HG02884 (cell line): ENCODE data around the gene BMP8A.
"Not testable (repeated sequence)": the region's sequence is repeated elsewhere in the genome, so short reads cannot be mapped to it uniquely, and the experiment has no call there.

Experiments used
- ATAC-seq: cut with Tn5 transposase; IDR thresholded peaks from one replicate; pipeline ENCODE4 v1.9.1; 2021; ENCODE audit warnings: mild to moderate bottlenecking, moderate library complexity; ENCODE audit not compliant: unreplicated experiment

Gene BMP8A

DNA sequence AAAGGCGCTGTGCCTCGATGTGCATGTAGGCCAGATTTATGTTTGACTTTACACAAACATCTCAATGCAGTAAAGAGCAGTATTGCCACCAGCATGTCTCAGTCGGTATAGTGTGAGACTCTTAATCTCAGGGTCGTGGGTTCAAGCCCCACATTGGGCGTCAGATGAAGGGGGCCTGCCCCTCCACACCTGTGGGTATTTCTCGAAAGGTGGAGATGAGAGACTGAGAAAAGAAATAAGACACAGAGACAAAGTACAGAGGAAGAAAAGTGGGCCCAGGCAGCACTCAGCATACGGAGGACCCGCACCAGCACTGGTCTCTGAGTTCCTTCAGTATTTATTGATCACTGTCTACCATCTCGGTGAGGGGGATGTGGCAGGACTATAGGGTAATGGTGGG lies 13.0 kb downstream of the BMP8A start:
- ATAC-seq, result not testable (repeated sequence)

DNA sequence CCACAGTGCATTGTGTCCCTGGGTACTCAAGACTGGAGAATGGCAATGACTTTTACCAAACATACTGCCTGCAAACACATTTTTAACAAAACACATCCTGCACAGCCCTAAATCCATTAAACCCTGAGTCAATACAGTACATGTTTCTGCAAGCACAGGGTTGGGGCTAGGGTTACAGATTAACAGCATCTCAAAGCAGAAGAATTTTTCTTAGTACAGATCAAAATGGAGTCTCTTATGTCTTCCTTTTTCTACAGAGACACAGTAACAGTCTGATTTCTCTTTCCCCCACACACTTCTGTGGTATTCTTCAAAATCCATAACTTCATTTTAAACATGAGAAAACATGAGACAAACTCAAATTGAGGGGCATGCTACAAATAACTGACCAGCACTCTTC lies 13.9 kb downstream of the BMP8A start:
- ATAC-seq, result no peak

DNA sequence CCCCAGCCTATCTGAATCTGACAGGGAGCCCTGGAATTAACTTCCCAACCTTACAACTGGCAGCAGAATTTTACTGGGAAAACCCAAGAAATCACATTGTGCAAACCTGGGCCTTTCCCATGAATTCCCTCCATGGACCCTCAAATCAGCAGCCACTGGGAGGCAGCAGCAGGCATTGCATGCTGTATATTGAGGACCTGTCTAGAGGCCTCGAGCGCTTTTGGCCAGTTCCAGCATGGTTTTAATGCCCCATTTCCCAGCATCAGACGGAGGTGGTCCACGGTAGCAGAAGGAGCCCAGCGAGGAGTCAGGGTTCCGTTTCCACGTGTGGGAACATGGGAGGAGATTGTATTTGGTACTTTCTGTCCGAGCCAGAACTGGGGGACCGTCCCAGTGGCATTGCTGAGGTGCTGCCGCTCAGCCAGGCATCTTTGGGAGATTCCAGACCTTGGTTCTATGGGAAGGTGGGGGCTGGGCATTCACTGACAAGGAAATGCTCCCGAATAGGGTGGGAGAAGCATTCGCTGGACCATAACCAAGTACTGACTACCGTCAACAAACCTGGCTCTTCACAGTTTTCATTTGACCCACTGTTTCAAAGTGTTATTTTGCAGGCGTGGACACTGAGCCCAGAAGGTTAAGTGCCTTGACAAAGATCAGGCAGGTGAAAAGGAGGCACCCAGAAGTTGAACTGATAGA lies 15.9 kb downstream of the BMP8A start:
- ATAC-seq, result no peak

DNA sequence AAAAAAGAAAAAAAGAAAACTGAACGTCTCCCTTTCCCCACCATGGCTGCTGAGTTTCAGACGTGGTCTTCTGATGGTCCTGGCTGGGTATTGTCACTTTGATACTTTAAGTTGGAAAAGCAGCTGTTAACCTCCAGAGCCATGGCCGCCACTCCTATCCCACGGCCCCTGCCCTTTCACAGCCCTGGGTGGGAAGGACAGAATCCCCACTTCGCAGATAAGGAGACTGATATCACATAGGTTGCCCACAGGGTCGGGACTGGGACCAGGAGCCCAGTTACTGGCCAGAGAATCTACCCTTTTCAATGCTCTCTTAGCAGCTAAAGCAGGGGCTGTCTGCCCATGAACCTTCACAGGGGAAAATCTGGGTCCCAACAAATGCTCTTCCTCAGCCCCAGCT lies 16.8 kb downstream of the BMP8A start:
- no peak for ATAC-seq

DNA sequence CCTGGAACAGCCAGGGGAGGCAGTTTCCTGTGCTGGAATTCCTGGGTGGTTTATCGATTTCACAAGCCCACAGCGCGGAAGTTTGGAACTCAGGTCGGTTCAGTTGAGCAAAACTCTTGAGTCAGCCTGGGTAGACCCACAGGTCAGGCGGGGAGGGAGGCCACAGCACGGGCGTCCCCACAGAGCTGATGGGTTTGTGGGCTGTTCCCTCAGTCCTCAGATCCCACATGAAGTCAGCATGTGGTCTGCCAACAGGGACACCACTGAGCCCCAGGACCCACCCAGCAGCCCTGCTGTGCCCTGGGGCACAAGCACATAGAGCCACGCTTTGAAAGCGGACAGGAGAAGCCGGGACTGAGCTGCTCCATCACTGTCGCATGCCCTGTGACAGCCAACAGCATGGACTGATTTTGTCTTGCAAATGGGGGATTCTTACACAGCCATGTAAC lies 17.4 kb downstream of the BMP8A start:
- ATAC-seq, result no peak

DNA sequence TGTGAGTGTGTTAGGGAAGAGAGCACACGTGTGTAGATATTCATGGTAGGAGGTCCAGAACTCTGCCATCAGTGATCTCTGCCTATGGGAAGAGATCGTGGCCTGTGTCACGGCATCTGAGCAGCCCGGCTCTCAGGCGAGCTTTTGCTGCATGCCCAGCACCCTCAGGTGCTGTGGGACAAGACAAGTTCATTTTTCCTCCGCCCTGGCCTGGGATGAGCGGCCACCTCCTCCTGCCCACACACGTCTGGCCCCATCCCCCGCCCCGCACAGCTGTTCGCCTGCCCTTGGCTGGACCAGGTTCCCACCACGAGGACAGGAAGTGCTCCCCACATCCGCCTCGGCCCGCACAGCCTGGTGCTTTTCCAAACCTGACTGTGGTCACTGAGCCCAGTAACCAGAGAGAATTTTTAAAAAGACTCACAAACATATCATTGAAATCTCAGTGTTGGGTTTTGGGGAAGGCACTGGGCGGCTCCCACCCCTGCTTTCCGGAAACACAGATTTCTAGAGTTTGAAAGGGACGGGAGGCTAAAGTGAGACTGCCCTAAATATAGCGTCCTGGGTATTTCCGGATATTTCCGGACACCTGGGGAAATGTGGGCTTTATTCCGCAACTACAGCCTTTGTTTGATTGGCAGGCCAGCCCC lies 18.0 kb downstream of the BMP8A start:
- peak; percentile 55 for ATAC-seq

DNA sequence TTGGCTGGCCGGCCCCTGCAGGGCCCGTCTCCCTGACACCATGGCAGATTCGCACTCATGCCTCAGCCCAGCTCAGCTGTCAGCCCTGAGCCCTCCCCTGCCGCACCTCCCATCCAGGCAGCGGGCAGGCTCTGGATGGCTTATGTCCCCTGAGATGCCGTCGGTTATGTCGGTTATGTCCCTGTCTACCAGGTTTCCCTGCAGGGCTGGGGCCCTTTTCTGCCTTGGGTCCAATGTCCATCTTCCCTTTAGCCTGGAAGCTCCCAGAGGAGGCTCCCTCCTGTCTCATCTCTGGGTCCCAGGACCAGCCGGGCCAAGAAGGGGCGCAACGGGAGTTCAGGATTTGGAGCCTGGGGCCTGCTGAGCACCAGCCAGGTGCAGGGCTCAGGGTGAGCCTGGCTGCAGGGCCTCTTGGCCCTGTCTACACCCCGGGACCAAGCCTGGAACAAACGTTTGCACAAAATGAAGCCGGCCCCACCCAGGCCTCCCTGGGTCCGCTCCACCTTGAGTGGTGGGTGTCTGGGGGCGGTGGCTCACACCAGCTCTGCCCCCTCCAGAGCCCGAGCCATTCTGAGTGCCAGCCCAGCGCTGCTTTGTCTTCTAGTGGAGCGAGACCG lies 19.2 kb downstream of the BMP8A start:
- not testable (repeated sequence) for ATAC-seq

DNA sequence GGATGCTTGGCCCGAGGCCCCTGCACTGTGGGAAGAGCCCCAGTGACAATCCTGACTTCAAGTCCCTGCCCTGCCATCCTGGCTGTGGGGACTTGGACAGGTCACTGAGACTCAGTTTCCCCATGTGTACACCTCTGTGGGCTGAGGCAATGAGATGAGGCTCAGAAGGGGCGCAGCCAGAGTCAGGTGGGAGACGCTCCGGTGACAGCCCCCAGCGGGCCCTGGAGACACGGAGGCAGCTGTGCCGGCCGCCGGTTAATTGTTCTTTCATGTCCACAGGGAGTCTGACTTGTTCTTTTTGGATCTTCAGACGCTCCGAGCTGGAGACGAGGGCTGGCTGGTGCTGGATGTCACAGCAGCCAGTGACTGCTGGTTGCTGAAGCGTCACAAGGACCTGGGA lies 20.0 kb downstream of the BMP8A start:
- ATAC-seq, result not testable (repeated sequence)

DNA sequence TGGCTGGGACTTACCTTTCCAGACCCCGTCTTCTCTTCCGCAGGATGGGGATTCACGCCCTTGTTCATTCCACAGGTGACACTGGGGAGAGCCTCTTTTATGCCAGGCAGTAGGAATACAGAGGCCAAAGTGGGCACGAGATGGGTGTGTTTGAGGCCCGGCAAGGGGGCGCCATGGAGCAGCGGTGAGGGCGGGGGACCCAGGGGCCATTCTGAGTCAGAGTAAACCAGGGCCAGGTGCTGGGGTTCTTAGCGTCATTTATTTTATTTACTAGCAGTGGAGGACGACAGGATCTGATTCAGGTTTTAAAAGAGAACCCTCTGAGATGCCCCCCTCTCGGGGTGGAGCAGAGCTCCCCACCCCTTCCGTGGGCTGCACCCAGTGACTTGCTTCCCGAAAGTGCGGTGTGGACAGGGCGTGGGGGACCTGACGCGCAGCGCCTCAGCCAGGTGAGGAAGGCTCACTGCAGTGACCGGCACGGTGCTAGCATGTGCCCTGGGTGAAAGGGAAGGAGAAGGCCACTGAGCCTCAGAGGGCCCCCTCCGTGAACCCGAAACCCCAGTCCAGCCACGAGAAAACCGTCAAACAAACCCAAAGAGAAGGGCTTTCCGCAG lies 20.9 kb downstream of the BMP8A start:
- ATAC-seq, result not testable (repeated sequence)

DNA sequence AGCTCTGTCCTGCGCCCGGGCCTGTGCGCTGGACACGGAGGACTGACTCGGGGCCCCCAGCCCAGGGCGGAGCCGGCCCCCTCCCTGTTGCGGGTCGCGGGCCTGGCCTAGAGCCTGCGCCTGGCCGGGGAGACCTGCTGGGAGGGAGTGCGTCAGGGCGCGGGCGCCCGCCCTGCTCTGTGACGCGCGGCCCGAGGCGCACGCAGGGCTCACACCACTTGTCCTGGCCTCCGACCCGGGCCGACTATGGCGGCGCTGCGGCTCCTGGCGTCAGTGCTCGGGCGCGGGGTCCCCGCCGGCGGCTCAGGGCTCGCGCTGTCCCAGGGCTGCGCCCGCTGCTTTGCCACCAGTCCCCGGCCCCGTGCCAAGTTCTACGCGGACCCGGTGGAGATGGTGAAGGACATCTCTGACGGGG lies 23.3 kb downstream of the BMP8A start:
- ATAC-seq, result not testable (repeated sequence)

DNA sequence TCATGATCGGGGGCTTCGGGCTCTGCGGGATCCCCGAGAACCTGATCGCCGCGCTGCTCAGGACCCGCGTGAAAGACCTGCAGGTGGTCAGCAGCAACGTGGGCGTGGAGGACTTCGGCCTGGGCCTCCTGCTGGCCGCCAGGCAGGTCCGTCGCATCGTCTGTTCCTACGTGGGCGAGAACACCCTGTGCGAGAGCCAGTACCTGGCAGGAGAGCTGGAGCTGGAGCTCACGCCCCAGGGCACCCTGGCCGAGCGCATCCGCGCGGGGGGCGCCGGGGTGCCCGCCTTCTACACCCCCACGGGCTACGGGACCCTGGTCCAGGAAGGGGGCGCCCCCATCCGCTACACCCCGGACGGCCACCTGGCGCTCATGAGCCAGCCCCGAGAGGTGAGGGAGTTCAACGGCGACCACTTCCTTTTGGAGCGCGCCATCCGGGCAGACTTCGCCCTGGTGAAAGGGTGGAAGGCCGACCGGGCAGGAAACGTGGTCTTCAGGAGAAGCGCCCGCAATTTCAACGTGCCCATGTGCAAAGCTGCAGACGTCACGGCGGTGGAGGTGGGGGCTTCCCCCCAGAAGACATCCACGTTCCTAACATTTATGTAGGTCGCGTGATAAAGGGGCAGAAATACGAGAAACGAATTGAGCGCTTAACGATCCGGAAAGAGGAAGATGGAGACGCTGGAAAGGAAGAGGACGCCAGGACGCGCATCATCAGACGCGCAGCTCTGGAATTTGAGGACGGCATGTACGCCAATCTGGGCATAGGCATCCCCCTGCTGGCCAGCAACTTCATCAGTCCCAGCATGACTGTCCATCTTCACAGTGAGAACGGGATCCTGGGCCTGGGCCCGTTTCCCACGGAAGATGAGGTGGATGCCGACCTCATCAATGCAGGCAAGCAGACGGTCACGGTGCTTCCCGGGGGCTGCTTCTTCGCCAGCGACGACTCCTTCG lies 24.0 kb downstream of the BMP8A start:
- ATAC-seq, result not testable (repeated sequence)

DNA sequence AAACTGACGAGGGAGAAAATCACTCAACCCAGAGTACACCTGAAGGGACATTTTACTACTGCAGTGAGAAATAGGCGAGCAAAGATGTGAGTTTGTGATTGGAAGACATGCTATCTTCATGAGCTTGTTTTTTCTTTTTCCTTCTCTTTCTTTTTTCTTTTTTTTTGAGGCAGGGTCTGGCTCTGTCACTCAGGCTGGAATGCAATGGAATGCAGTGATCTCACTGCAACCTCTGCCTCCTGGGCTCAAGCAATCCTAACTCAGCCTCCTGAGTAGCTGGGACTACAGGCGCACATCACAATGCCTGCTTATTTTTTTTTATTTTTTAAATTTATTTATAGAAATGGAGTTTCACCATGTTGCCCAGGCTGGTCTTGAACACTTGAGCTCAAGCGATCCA lies 25.4 kb downstream of the BMP8A start:
- ATAC-seq, result not testable (repeated sequence)

DNA sequence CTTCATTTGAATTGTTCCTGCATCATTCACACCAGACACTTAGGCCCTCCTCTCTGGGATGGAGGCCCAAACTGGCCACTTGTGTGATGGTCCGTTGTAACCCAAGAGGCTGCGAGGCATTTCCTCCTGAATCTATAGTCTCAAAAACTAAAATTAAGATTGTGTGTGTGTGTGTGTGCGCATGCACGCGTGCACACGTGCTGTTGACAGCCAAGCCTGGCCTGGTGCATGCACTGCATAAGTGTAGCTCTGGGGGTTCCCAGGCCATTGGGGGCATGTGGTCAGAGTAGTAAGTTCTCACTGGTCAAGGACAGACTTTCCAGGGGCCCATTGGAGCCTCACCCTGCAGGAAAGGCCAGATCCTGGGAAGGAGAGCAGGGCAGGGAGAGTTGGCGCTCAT lies 26.5 kb downstream of the BMP8A start:
- not testable (repeated sequence) for ATAC-seq

DNA sequence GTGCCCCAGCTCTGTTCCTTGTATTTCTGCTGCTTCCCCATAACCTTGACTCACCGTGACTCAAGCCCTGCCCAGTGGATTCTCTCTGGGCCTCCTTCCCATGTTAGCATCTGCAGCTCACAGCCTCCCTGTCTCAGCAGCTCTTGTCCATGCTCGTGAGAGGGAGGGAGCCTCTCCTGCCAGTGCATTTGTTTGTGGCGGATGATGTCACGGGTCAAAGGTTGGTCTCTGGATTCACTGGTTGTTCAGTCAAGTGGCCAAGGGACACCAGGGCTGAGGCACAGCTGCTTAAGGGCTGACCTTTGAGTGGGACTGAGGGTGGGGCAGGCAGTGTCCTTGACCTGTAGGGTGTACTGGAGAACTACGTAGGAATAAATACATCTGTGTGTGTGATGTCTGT lies 27.9 kb downstream of the BMP8A start:
- not testable (repeated sequence) for ATAC-seq

DNA sequence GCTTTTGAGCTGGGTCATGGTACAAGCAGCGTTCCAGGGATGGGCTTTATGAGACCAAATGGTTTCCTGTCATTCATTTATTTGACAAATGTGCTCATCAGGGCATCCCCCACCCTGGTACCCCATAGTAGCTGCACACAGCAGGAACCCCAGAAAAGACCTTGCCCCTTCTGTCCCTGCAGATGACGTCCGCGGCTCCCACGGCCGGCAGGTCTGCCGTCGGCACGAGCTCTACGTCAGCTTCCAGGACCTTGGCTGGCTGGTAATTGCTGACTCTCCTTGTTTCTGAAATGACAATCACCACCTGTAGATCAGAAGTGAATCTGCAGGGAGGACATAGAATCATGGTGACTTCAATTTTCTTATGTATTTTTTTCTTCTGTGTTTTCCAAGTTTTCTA lies 30.8 kb downstream of the BMP8A start:
- not testable (repeated sequence) for ATAC-seq

DNA sequence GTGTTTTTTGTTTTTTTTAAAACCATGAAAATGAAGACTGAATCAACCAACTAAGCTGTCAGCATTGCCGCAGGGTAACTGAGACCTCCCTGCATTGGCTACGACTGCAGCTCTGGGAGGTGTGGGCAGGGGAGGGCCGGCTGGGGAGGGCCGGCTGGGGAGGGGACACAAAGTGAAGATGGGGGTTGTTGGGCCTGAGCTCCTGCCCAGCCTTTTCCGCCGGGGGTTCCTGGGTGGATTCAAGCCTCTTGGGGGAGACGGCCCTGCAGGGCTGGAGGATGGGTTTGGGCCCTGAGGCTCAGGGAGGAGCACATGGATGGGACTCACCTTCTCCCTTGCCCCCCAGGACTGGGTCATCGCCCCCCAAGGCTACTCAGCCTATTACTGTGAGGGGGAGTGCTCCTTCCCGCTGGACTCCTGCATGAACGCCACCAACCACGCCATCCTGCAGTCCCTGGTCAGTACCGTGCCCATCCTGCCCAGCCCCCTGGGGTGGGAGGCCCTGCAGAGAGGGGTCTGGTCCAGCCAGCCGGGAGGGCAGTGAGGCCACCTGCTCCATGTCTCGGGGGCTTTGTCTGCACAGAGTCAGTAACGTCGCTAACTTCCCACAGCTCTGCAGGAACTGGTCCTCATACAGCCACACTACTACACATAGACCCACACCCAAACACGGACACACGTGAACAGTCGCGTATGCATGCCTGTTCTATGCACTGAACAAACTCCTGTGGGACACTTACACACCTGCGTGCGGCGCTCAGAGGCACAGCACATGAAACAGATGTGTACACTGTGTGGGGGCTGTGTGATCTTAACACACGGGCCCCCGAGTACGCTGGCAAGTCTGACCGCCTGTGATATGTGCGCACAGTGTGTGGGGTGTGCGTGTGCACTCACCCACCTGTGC lies 31.5 kb downstream of the BMP8A start:
- no peak for ATAC-seq

DNA sequence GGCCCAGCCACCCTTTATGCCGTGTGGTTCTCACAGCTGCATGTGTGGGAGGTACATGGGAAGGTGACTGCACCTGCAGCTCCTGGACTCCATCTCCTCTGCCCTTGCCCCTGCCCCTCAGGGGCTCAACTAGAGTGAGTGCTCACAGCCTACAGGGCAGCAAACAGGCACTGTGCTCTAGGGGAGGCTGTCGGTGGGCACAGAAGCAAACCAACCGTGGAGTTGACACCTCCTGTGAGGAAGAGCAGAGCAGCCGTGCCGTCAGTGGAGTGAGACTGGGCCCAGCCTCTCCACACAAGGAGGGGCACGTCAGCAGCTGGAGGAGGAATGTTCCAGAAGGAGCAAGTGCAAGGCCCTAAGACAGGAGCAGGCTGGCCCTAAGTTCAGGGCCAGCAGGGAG lies 32.7 kb downstream of the BMP8A start:
- ATAC-seq, result no peak

DNA sequence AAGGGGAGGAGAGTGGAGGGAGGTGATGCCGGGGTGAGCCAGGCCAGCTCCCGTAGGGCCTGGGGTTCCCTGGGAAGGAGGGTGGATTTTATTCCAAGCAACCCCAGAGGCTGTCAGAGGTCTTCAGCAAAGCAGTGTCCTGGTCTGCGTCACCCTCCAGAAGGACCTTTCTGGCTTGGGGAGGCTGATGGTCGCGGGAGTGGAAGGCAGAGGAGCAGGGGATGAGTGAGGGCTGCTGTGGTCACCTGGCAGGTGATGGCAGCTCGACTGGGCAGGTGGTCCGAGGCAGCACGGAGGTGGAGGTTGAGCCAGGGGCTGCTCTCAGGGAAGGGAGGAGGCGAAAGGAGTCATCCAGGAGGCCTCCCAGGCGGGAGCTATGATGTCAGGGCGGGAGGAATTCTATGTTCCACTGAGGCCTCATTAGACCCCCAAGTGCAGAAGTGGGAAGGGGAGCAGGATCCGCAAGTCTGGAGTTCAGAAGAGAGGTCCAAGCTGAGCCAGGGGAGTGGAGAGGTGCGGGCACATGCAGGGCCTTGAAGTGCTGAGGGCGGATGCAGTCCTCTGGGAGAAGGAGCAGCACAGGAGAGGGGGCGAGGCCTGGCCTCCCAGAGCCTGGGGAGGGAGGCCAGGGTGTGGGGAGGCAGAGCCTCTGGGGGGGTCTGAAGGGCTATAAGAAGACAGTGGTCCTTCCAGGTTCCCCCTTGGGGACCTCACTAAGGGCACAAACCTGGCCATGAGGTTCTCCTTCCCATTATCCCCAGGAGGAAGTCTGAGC lies 33.3 kb downstream of the BMP8A start:
- ATAC-seq, result no peak
